Medulla oblongata (tissue), 1 donor: Measurements from ENCODE around the gene RBPMS2.

Experiments used
- DNase-seq: peaks from one replicate; pipeline ENCODE4 v3.0.0-alpha.2; 2015; ENCODE audit errors: extremely low spot score

Gene RBPMS2

GRCh38 chr15:64783796-64784195 lies 8.4 kb upstream of the RBPMS2 start:
- no peak for DNase-seq

GRCh38 chr15:64782751-64783150 lies 7.4 kb upstream of the RBPMS2 start:
- no peak for DNase-seq

- no peak for DNase-seq
These were observed 5.9 kb upstream of the RBPMS2 start for GRCh38 chr15:64781299-64781698.

- DNase-seq = no peak
These were observed 5.3 kb upstream of the RBPMS2 start for GRCh38 chr15:64780600-64781156.

- DNase-seq = no peak
These were observed 4.2 kb upstream of the RBPMS2 start for GRCh38 chr15:64779630-64780029.

GRCh38 chr15:64779024-64779423 lies 3.6 kb upstream of the RBPMS2 start:
- no peak for DNase-seq

- no peak for DNase-seq
These were observed 1.0 kb upstream of the RBPMS2 start for GRCh38 chr15:64776402-64776786.

GRCh38 chr15:64774629-64775493 lies 528 bp downstream of the RBPMS2 start:
- no peak for DNase-seq

GRCh38 chr15:64774037-64774628 lies 1.3 kb downstream of the RBPMS2 start:
- DNase-seq = no peak

GRCh38 chr15:64773606-64774005 lies 1.8 kb downstream of the RBPMS2 start:
- no peak for DNase-seq

- no peak for DNase-seq
These were observed 2.4 kb downstream of the RBPMS2 start for GRCh38 chr15:64772964-64773363.

GRCh38 chr15:64772488-64772887 lies 2.9 kb downstream of the RBPMS2 start:
- no peak for DNase-seq

GRCh38 chr15:64770626-64771025 lies 4.8 kb downstream of the RBPMS2 start:
- DNase-seq = no peak

GRCh38 chr15:64767203-64767602 lies 8.2 kb downstream of the RBPMS2 start:
- DNase-seq = no peak

- no peak for DNase-seq
These were observed 9.3 kb downstream of the RBPMS2 start for GRCh38 chr15:64766058-64766457.

- DNase-seq = no peak
These were observed 11.5 kb downstream of the RBPMS2 start for GRCh38 chr15:64763874-64764273.

- no peak for DNase-seq
These were observed 11.9 kb downstream of the RBPMS2 start for GRCh38 chr15:64763462-64763861.

GRCh38 chr15:64763021-64763420 lies 12.4 kb downstream of the RBPMS2 start:
- DNase-seq = no peak

- no peak for DNase-seq
These were observed 12.8 kb downstream of the RBPMS2 start for GRCh38 chr15:64762546-64762945.

- DNase-seq = no peak
These were observed 14.2 kb downstream of the RBPMS2 start for GRCh38 chr15:64761156-64761555.

GRCh38 chr15:64760056-64760455 lies 15.3 kb downstream of the RBPMS2 start:
- no peak for DNase-seq

- no peak for DNase-seq
These were observed 19.9 kb downstream of the RBPMS2 start for GRCh38 chr15:64755427-64755940.
